GM19463 (cell line): ENCODE data around the gene JPH3.
"Not testable (repeated sequence)": the region's sequence is repeated elsewhere in the genome, so short reads cannot be mapped to it uniquely, and the experiment has no call there.

ENCODE experiments used
- ATAC-seq: cut with Tn5 transposase; IDR thresholded peaks from one replicate; pipeline ENCODE4 v1.9.1; 2021; ENCODE audit warnings: mild to moderate bottlenecking, moderate library complexity; ENCODE audit not compliant: unreplicated experiment

Gene JPH3

GRCh38 chr16:87677830-87678229 is 75.5 kb downstream of the JPH3 start:
- no peak for ATAC-seq

GRCh38 chr16:87678618-87679017 is 76.3 kb downstream of the JPH3 start:
- ATAC-seq: no peak

GRCh38 chr16:87679593-87680271 is 77.4 kb downstream of the JPH3 start:
- no peak for ATAC-seq

GRCh38 chr16:87680272-87680644 is 78.0 kb downstream of the JPH3 start:
- no peak for ATAC-seq

GRCh38 chr16:87681051-87681602 is 78.8 kb downstream of the JPH3 start:
- ATAC-seq: not testable (repeated sequence)

- ATAC-seq: no peak
These were observed 79.8 kb downstream of the JPH3 start for GRCh38 chr16:87681981-87682570.

GRCh38 chr16:87682852-87683399 is 80.6 kb downstream of the JPH3 start:
- no peak for ATAC-seq

GRCh38 chr16:87684106-87684677 is 81.9 kb downstream of the JPH3 start:
- ATAC-seq: no peak

GRCh38 chr16:87684711-87685404 is 82.5 kb downstream of the JPH3 start:
- no peak for ATAC-seq

GRCh38 chr16:87685405-87685755 is 83.1 kb downstream of the JPH3 start:
- no peak for ATAC-seq

- ATAC-seq: no peak
These were observed 83.5 kb downstream of the JPH3 start for GRCh38 chr16:87685766-87686165.

GRCh38 chr16:87686697-87687096 is 84.4 kb downstream of the JPH3 start:
- no peak for ATAC-seq

- ATAC-seq: no peak
These were observed 85.0 kb downstream of the JPH3 start for GRCh38 chr16:87687126-87687910.

- ATAC-seq: no peak
These were observed 85.8 kb downstream of the JPH3 start for GRCh38 chr16:87687998-87688529.

GRCh38 chr16:87688876-87689815 is 86.8 kb downstream of the JPH3 start:
- ATAC-seq: no peak

GRCh38 chr16:87689956-87690465 is 87.7 kb downstream of the JPH3 start:
- no peak for ATAC-seq

GRCh38 chr16:87690911-87691685 is 88.8 kb downstream of the JPH3 start:
- ATAC-seq: no peak

- no peak for ATAC-seq
These were observed 89.4 kb downstream of the JPH3 start for GRCh38 chr16:87691686-87692079.
